ENCODE data around the gene BCL2L15. TPM values are rescaled to one million over a fixed set of nuclear protein-coding genes. Genes with fewer than 3 reads are reported as not detected.

The BCL2L15 gene
- total RNA-seq, 4 donors from 2014 or later: 0.15 to 0.93 (median 0.27) TPM; not detected in 1

GRCh38 chr1:113929750-113930498 is 42.5 kb upstream of the BCL2L15 start:
- 0% methylated on average over 7 of the region's 64 CpGs; no CpG with 5 or more reads in 1 of the 2 donors for WGBS, 2 donors (ENCODE audit: low coverage in 1 of 2)

DNA sequence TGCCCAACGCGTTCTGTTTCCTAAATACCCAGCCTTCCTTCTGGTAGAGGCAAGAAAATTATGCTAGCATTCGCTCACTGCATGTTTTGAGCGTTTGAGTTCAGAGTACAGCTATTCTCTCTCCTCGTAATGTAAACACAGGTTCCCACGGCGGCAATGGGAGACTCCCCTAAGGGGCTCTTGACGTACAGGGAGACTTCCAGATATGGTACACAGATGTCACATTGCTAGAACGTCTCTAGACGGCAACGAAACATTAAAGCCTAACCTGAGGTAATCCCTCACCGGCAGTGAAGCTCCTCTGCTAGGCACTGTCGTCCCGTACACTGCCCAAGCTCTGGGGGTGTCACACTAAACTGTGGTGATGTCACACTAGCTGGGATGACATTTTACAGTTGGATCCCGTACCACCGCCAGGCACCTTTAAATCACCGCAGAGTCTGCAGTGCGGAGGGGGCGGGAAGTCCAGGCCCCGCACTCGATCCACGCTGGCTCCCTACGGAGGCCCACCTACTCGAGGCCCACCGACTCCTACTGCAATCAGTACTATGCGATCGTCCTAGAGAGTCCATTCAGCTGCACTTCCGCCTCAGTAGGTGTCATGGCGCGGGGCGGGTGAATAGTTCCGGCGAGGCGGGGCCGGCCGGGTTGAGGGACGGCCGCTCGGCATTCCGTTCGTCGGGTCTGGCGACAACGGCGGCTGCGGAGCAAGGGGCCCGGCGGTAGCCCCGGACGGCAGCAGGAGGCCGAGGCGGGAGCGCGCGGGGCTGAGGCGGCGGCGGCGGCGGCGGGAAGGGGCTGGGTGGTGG is 41.8 kb upstream of the BCL2L15 start, which contains the start of gene HIPK1:
Gene HIPK1 (plus strand): TSS at position 384 of the 809 bp plus-strand sequence.
- Histone ChIP-seq H3K4me1 (peaks cover 0 to 52% (median 20%) of the 10 kb centered on the region in 3 donors), H3K9me3 (no peaks in the 10 kb centered on the region), H3K27me3 (no peaks in the 10 kb centered on the region), H3K36me3 (no peaks in the 10 kb centered on the region), H3K4me3 (peak within 1 kb of the TSS; percentile 77 to 93), H3K27ac (peak within 1 kb of the TSS; percentile 82 to 99 (median 98))
- TF ChIP-seq POLR2AphosphoS5 (IDR thresholded peaks at IDR 0.05): peak; percentile 81
- peak; percentile 59 to 70 for TF ChIP-seq POLR2A (IDR thresholded peaks at IDR 0.05)
- no peak for TF ChIP-seq EP300 (IDR thresholded peaks at IDR 0.05)
- peak in 2 of 4 experiments; percentile 33 to 40 for TF ChIP-seq CTCF (IDR thresholded peaks at IDR 0.05)
- 0% methylated on average over 3 to 6 of the region's 61 CpGs for WGBS, 2 donors (ENCODE audit: low coverage in 1 of 2)
- ATAC-seq: peak; percentile 95

More at GRCh38 chr1:113929750-113930498, 42.5 kb upstream of the BCL2L15 start:
- peaks cover 0 to 58% (median 20%) of the 10 kb centered on the region in 3 donors for H3K4me1 ChIP-seq
- H3K4me3 ChIP-seq: peak overlapping the region; percentile 77 to 93
- ATAC-seq: peak; percentile 60
- peak overlapping the region; percentile 82 to 99 (median 98) for H3K27ac ChIP-seq
- no peaks in the 10 kb centered on the region for H3K9me3 ChIP-seq
- TF ChIP-seq POLR2A (IDR thresholded peaks at IDR 0.05) (no peak), CTCF (IDR thresholded peaks at IDR 0.05) (peak in 1 of 4 experiments; percentile 40), EP300 (IDR thresholded peaks at IDR 0.05) (no peak), POLR2AphosphoS5 (IDR thresholded peaks at IDR 0.05) (no peak)
- no peaks in the 10 kb centered on the region for H3K27me3 ChIP-seq
- H3K36me3 ChIP-seq: no peaks in the 10 kb centered on the region

DNA sequence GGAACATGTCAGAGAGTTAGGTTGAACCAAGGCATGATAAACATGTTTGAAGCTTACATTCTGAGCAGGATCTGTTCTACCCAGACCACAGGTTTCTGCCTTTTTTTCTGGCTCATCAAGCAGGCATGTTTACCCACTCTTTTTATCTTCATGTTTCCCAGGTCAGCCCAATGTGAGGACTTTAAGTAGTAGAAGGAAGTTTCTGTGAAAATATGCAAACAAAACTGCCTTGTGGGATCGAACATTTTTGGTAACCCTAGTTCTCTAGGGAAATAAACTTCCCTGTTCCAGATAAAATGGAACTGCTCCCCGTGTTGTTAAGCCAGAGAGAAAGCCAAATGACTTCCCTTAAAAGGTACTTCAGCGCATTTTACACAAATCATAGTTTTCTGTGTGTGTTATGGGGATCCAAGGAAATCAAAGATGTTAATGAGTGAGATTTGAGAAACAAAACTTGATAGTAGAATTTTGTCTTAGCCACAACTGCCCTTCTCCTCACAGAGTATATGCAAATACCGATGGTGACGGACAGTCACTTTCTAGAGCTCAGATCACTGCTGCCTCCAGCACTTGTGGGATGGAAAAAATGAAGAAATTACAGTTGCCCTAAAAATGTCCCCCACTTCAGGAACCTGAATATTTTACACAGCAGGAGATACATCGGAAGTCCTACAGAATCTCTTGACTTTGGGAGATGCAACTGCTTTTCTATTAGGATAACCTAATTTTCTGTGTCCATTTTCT is 41.0 kb upstream of the BCL2L15 start:
- H3K9me3 ChIP-seq: no peaks in the 10 kb centered on the region
- H3K4me3 ChIP-seq: peak overlapping the region; percentile 77 to 93
- 6 to 11% methylated on average over 2 to 6 of the region's 6 CpGs for WGBS, 2 donors (ENCODE audit: low coverage in 1 of 2)
- ATAC-seq: no peak
- H3K27me3 ChIP-seq: no peaks in the 10 kb centered on the region
- peaks cover 0 to 44% (median 18%) of the 10 kb centered on the region in 3 donors for H3K4me1 ChIP-seq
- TF ChIP-seq EP300 (IDR thresholded peaks at IDR 0.05) (no peak), POLR2A (IDR thresholded peaks at IDR 0.05) (no peak), POLR2AphosphoS5 (IDR thresholded peaks at IDR 0.05) (no peak)
- H3K27ac ChIP-seq: peak overlapping the region; percentile 82 to 99 (median 98)
- H3K36me3 ChIP-seq: no peaks in the 10 kb centered on the region

GRCh38 chr1:113924473-113924872 is 37.1 kb upstream of the BCL2L15 start:
- Histone ChIP-seq H3K36me3 (no peaks in the 10 kb centered on the region), H3K4me1 (peaks cover 0 to 14% (median 0%) of the 10 kb centered on the region in 3 donors), H3K9me3 (no peaks in the 10 kb centered on the region), H3K27ac (no peak overlapping the region), H3K4me3 (no peak overlapping the region), H3K27me3 (no peaks in the 10 kb centered on the region)
- TF ChIP-seq POLR2AphosphoS5 (IDR thresholded peaks at IDR 0.05) (no peak), CTCF (IDR thresholded peaks at IDR 0.05) (no peak), POLR2A (IDR thresholded peaks at IDR 0.05) (no peak), EP300 (IDR thresholded peaks at IDR 0.05) (no peak)
- WGBS, 2 donors (ENCODE audit: low coverage in 1 of 2): 71 to 94% methylated on average over 2 of the region's 2 CpGs
- ATAC-seq: no peak
